Measurements from ENCODE around the gene ANAPC13.

GRCh38 chr3:134453631-134454030 is 32.2 kb downstream of the ANAPC13 start:
- TF ChIP-seq CTCF (IDR thresholded peaks at IDR 0.05 in 8 of 11, conservative IDR thresholded peaks at IDR 0.05 in 3 of 11): no peak
- no peak for TF ChIP-seq POLR2AphosphoS5 (IDR thresholded peaks at IDR 0.05)
